ENCODE results near the gene NPAS3.

NPAS3 gene

GRCh38 chr14:33567731-33568130 lies 629.1 kb downstream of the NPAS3 start:
- Histone ChIP-seq H3K9ac (ENCODE audit: low read depth, low read length, poor library complexity, severe bottlenecking) (no peak overlapping the region), H3K4me3 (ENCODE audit: low read length, poor library complexity, severe bottlenecking) (no peak overlapping the region), H4K20me1 (ENCODE audit: insufficient read depth, low read length, poor library complexity, severe bottlenecking) (no peaks in the 10 kb centered on the region), H3K9me3 (ENCODE audit: insufficient read depth, low read depth, low read length) (no peaks in the 10 kb centered on the region), H3F3A (ENCODE audit: low read depth) (no peaks in the 10 kb centered on the region), H3K4me2 (ENCODE audit: low read depth, low read length, poor library complexity, severe bottlenecking) (no peak overlapping the region), H3K9me2 (replicated peaks; ENCODE audit: low read depth, low read length) (no peaks in the 10 kb centered on the region), H2AFZ (ENCODE audit: low read length) (peak overlapping the region; percentile 63; the same call in 1 of the 2 replicates), H3K36me3 (ENCODE audit: insufficient read depth, low read length) (no peaks in the 10 kb centered on the region), H3K27me3 (ENCODE audit: insufficient read depth, low read length, poor library complexity, severe bottlenecking) (no peaks in the 10 kb centered on the region), H3K4me1 (ENCODE audit: insufficient read depth, low read length, poor library complexity, severe bottlenecking) (peaks cover 31% of the 10 kb centered on the region), H3K79me2 (ENCODE audit: insufficient read depth, low read length) (no peaks in the 10 kb centered on the region)
- no peak for TF ChIP-seq CTCF (conservative IDR thresholded peaks at IDR 0.05; ENCODE audit: low read length)

- Histone ChIP-seq H3K79me2 (ENCODE audit: insufficient read depth, low read length) (no peaks in the 10 kb centered on the region), H3K36me3 (ENCODE audit: insufficient read depth, low read length) (no peaks in the 10 kb centered on the region), H3F3A (ENCODE audit: low read depth) (no peaks in the 10 kb centered on the region), H3K27me3 (ENCODE audit: insufficient read depth, low read length, poor library complexity, severe bottlenecking) (no peaks in the 10 kb centered on the region), H3K4me1 (ENCODE audit: insufficient read depth, low read length, poor library complexity, severe bottlenecking) (peaks cover 29% of the 10 kb centered on the region), H4K20me1 (ENCODE audit: insufficient read depth, low read length, poor library complexity, severe bottlenecking) (no peaks in the 10 kb centered on the region), H3K9me2 (replicated peaks; ENCODE audit: low read depth, low read length) (no peaks in the 10 kb centered on the region), H3K9ac (ENCODE audit: low read depth, low read length, poor library complexity, severe bottlenecking) (no peak overlapping the region), H3K9me3 (ENCODE audit: insufficient read depth, low read depth, low read length) (no peaks in the 10 kb centered on the region), H3K4me3 (ENCODE audit: low read length, poor library complexity, severe bottlenecking) (no peak overlapping the region), H2AFZ (ENCODE audit: low read length) (no peak overlapping the region), H3K4me2 (ENCODE audit: low read depth, low read length, poor library complexity, severe bottlenecking) (no peak overlapping the region)
- TF ChIP-seq CTCF (conservative IDR thresholded peaks at IDR 0.05; ENCODE audit: low read length) (no peak), EZH2phosphoT487 (IDR thresholded peaks at IDR 0.05; ENCODE audit: borderline replicate concordance) (no peak)
Observed at GRCh38 chr14:33568935-33569579, 630.4 kb downstream of the NPAS3 start.

- H3K27me3 ChIP-seq (ENCODE audit: insufficient read depth, low read length, poor library complexity, severe bottlenecking) = no peaks in the 10 kb centered on the region
- H3K9me3 ChIP-seq (ENCODE audit: insufficient read depth, low read depth, low read length) = no peaks in the 10 kb centered on the region
- H3K79me2 ChIP-seq (ENCODE audit: insufficient read depth, low read length) = no peaks in the 10 kb centered on the region
- no peak for TF ChIP-seq EZH2phosphoT487 (IDR thresholded peaks at IDR 0.05; ENCODE audit: borderline replicate concordance)
- no peak for TF ChIP-seq CTCF (conservative IDR thresholded peaks at IDR 0.05; ENCODE audit: low read length)
- peaks cover 21% of the 10 kb centered on the region for H3K4me1 ChIP-seq (ENCODE audit: insufficient read depth, low read length, poor library complexity, severe bottlenecking)
- no peak overlapping the region for H3K4me3 ChIP-seq (ENCODE audit: low read length, poor library complexity, severe bottlenecking)
- H3K9me2 ChIP-seq (replicated peaks; ENCODE audit: low read depth, low read length) = no peaks in the 10 kb centered on the region
- no peak overlapping the region for H3K9ac ChIP-seq (ENCODE audit: low read depth, low read length, poor library complexity, severe bottlenecking)
- no peak overlapping the region for H2AFZ ChIP-seq (ENCODE audit: low read length)
- H3K4me2 ChIP-seq (ENCODE audit: low read depth, low read length, poor library complexity, severe bottlenecking) = no peak overlapping the region
- no peaks in the 10 kb centered on the region for H3F3A ChIP-seq (ENCODE audit: low read depth)
- H4K20me1 ChIP-seq (ENCODE audit: insufficient read depth, low read length, poor library complexity, severe bottlenecking) = no peaks in the 10 kb centered on the region
- H3K36me3 ChIP-seq (ENCODE audit: insufficient read depth, low read length) = no peaks in the 10 kb centered on the region
Observed at GRCh38 chr14:33569821-33570687, 631.4 kb downstream of the NPAS3 start.

Data from Loucy (cell line).